Suprapubic skin (tissue), 4 donors: ENCODE results near the gene TRIP4.

Experiments used
- CTCF ChIP-seq, 2 donors: fragments of 200-600 bp in 1 of 2; fragments of 450-650 bp in 1 of 2; sonication (generic) in 1 of 2; IDR thresholded peaks; one replicate each; pipeline ENCODE4 v1.5.1; 2016 to 2019; ENCODE audit warnings: antibody characterized with exemption in 2 of 2, mild to moderate bottlenecking in 1 of 2, moderate library complexity in 1 of 2
- EP300 ChIP-seq: sonication (generic); formaldehyde crosslinking; IDR thresholded peaks from one replicate; pipeline ENCODE4 v1.6.1; 2017; ENCODE audit warnings: antibody characterized with exemption
- POLR2A ChIP-seq, 2 donors: fragments of 450-650 bp; IDR thresholded peaks; one replicate each; pipeline ENCODE4 v1.6.1; 2017; ENCODE audit warnings: antibody characterized with exemption in 2 of 2, mild to moderate bottlenecking in 2 of 2, moderate library complexity in 2 of 2
- POLR2AphosphoS5 ChIP-seq, 3 donors: sonication (generic); formaldehyde crosslinking; IDR thresholded peaks; one replicate each; pipeline ENCODE4 v1.6.1; 2017; ENCODE audit warnings: antibody characterized with exemption in 3 of 3

- TF ChIP-seq CTCF (IDR thresholded peaks at IDR 0.05), result no peak
- TF ChIP-seq POLR2A (IDR thresholded peaks at IDR 0.05), result no peak
- TF ChIP-seq EP300, result no peak
- TF ChIP-seq POLR2AphosphoS5 (IDR thresholded peaks at IDR 0.05), result no peak
These were observed 71.6 kb downstream of the TRIP4 start for GRCh38 chr15:64459066-64459781.
